Activated CD8-positive, alpha-beta T cell treated with anti-CD3 and anti-CD28 coated beads for 36 hours (primary cell): ENCODE measurements around the gene TMEM50A. TPM values are rescaled to one million over a fixed set of nuclear protein-coding genes. Genes with fewer than 3 reads are reported as not detected.
"Not testable (repeated sequence)": the region's sequence is repeated elsewhere in the genome, so short reads cannot be mapped to it uniquely, and the experiment has no call there.

Source experiments
- ATAC-seq: fragments of 200-7000 bp; cut with Tn5 transposase; one replicate; pipeline ENCODE4 v1.10.0; 2021; ENCODE audit warnings: mild to moderate bottlenecking, moderate library complexity
- CTCF ChIA-PET: fragments of 350-600 bp; sonication (Branson Sonifier 250); formaldehyde crosslinking; loops from one replicate; lab custom pipeline; 2021; ENCODE audit warnings: antibody characterized with exemption; lab: Charles Lee
- POLR2A ChIA-PET: fragments of 350-600 bp; sonication (Branson Sonifier 250); formaldehyde crosslinking; loops from one replicate; lab custom pipeline; 2021; ENCODE audit warnings: antibody characterized with exemption; lab: Charles Lee
- DNase-seq: peaks from one replicate; pipeline ENCODE4 v3.0.0-alpha.2; 2020
- H3K27ac Mint-ChIP-seq: one replicate; pipeline ENCODE4 v1.8.0; 2021; ENCODE audit warnings: mild to moderate bottlenecking, mixed read lengths
- H3K27me3 Mint-ChIP-seq: one replicate; pipeline ENCODE4 v1.8.0; 2021; ENCODE audit warnings: mixed read lengths
- H3K36me3 Mint-ChIP-seq: one replicate; pipeline ENCODE4 v1.8.0; 2021; ENCODE audit warnings: low read depth, mixed read lengths
- H3K4me1 Mint-ChIP-seq: one replicate; pipeline ENCODE4 v1.8.0; 2021; ENCODE audit warnings: low read depth, mixed read lengths
- H3K4me3 Mint-ChIP-seq: one replicate; pipeline ENCODE4 v1.8.0; 2021; ENCODE audit warnings: mild to moderate bottlenecking, moderate library complexity, mixed read lengths
- H3K9me3 Mint-ChIP-seq: one replicate; pipeline ENCODE4 v1.8.0; 2021; ENCODE audit warnings: mixed read lengths
- intact Hi-C: fragments of 100-400 bp; cut with micrococcal nuclease; formaldehyde crosslinking; loops from one replicate; pipeline ENCODE4 v1.10.0; 2022
- total RNA-seq, 2 experiments: library from RNA; stranded (reverse); gene quantifications; one replicate each; pipeline ENCODE4 v1.2.3, GENCODE V29; 2021
- TF ChIP-seq, protein P1 (sequence below): fragments of 200-600 bp; IDR thresholded peaks from one replicate; pipeline ENCODE4 v1.8.0; 2022; ENCODE audit warnings: antibody characterized with exemption, mild to moderate bottlenecking

Gene TMEM50A
- total RNA-seq: 10 to 100 TPM; 88.5 to 89.3 TPM

GRCh38 chr1:25338188-25338981 is at the start of gene TMEM50A:
TMEM50A (plus strand) TSS chr1:25338334; CDS start chr1:25340487, 2,153 bp downstream.
- ATAC-seq: peak; percentile 81
- TF ChIP-seq, protein P1, sequence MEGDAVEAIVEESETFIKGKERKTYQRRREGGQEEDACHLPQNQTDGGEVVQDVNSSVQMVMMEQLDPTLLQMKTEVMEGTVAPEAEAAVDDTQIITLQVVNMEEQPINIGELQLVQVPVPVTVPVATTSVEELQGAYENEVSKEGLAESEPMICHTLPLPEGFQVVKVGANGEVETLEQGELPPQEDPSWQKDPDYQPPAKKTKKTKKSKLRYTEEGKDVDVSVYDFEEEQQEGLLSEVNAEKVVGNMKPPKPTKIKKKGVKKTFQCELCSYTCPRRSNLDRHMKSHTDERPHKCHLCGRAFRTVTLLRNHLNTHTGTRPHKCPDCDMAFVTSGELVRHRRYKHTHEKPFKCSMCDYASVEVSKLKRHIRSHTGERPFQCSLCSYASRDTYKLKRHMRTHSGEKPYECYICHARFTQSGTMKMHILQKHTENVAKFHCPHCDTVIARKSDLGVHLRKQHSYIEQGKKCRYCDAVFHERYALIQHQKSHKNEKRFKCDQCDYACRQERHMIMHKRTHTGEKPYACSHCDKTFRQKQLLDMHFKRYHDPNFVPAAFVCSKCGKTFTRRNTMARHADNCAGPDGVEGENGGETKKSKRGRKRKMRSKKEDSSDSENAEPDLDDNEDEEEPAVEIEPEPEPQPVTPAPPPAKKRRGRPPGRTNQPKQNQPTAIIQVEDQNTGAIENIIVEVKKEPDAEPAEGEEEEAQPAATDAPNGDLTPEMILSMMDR: no peak
- Mint-ChIP-seq H3K36me3 (peaks cover 13% of the 10 kb centered on the region), H3K4me1 (peaks cover 32% of the 10 kb centered on the region), H3K27me3 (no peaks in the 10 kb centered on the region), H3K27ac (peak within 1 kb of the TSS; percentile 96), H3K9me3 (no peaks in the 10 kb centered on the region), H3K4me3 (peak within 1 kb of the TSS; percentile 93)
- POLR2A ChIA-PET: interaction anchor here (0.7 kb wide), 1 partner anchor 92 kb away, joined by 3 read pairs; no protein-coding TSS in a partner anchor
- CTCF ChIA-PET: interaction anchor here (2.0 kb wide), 1 partner anchor 98 kb away, joined by 4 read pairs; no protein-coding TSS in a partner anchor
- intact Hi-C loops: loop anchor here (5.0 kb wide), 1 partner anchor 91 kb away; the partner anchor contains the start of gene RSRP1
- peak; percentile 92 for DNase-seq

- H3K4me1 Mint-ChIP-seq, ATAC-seq, CTCF ChIA-PET, H3K27ac Mint-ChIP-seq, DNase-seq, H3K9me3 Mint-ChIP-seq, H3K4me3 Mint-ChIP-seq, POLR2A ChIA-PET, H3K36me3 Mint-ChIP-seq, H3K27me3 Mint-ChIP-seq: not testable (repeated sequence)
- intact Hi-C loops: loop anchor here (5.0 kb wide), 1 partner anchor 124 kb away; no protein-coding TSS in a partner anchor
These were observed 49.5 kb upstream of the TMEM50A start for GRCh38 chr1:25288573-25289101.

DNA sequence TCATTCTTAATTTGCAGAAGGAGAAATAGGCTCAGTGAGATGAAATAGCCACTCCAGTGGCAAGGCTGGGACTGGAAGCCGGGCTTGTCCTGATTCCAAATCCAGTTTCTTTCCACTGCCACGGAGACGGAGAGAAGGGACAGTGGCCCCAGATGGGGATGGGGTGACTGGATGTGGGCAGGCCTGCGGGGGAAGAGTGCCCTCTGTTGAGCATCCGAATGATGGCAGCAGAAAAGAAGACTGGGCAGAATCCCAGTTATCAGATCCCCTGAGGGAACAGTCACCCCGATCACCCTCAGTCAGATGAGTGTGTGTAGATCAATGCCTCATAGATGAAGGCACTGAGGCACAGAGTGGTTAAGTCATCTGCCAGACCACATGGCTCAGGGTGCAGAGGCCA is 48.1 kb upstream of the TMEM50A start:
- H3K4me3 Mint-ChIP-seq, H3K4me1 Mint-ChIP-seq, POLR2A ChIA-PET, H3K27ac Mint-ChIP-seq, H3K27me3 Mint-ChIP-seq, CTCF ChIA-PET, H3K9me3 Mint-ChIP-seq, H3K36me3 Mint-ChIP-seq, DNase-seq, intact Hi-C loops: not testable (repeated sequence)
- ATAC-seq: peak; percentile 75
- TF ChIP-seq, protein P1: peak; percentile 35

DNA sequence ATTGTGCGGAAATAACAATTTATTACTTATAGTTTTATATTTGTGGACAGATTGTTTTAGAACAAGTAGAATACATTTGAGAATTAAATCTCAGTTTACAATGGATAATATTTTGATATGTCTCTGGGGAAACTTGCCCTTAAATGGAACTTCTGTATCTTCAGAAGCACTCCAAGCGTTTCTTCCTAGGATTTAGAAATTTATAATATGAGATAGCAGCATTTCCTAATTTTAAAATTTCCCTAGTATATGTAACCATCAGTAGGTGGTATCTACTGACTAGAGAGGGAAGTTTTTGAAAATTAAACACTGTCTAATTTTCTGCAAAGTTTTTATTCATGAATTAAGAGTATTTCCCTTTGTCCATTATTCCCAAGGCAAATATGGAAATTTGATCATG is 44.7 kb upstream of the TMEM50A start:
- H3K27me3 Mint-ChIP-seq, H3K9me3 Mint-ChIP-seq, POLR2A ChIA-PET, H3K4me3 Mint-ChIP-seq, intact Hi-C loops, CTCF ChIA-PET, H3K4me1 Mint-ChIP-seq, ATAC-seq, DNase-seq, H3K36me3 Mint-ChIP-seq, H3K27ac Mint-ChIP-seq: not testable (repeated sequence)

DNA sequence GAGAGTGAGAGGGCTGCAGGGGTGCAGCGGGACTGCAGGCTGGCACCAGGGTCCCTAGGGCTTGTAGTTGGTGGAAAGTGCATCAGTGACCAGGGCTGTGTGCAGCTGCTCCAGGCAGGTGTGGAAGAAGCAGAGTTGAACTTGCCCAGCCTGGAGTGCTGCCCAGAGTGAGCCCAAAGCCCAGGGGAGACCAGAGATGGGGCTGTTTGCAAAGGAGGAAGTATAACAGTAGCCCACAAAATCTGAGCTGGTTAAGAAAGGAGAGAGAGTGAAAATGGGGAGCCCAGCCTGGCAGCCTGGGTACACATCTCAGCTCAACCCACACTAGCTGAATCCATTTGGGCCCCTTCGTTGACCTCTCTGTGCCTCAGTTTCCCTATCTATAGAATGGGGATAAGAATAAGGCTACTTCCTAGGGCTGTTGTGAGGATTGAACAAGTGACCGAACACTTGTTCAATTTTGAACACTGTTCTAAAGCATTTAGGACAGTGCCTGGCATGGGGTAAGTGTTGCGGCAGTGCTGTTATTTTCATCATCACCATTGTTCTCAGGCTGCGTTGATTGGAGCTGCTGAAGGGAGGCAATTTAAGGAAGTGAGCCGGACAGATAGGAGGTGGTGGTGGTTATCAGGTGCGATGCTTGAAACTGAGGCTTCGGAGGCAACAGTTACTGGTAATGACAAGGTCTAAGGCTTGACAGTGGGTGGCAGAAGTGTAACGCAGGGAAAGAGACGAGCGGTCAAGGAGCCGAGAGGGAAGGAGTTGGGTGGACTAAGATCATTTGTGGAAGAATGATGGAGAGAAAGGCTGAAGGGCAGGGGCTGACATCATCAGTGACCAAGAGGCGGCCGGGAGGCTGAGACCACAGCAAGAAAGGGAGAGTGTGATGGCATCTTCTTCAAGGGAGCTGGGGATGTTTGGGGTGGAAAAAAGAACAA is 43.0 kb upstream of the TMEM50A start:
- intact Hi-C loops, H3K36me3 Mint-ChIP-seq, H3K4me3 Mint-ChIP-seq, ATAC-seq, H3K27me3 Mint-ChIP-seq, CTCF ChIA-PET, POLR2A ChIA-PET, H3K27ac Mint-ChIP-seq, H3K4me1 Mint-ChIP-seq, H3K9me3 Mint-ChIP-seq, DNase-seq: not testable (repeated sequence)

GRCh38 chr1:25296501-25296900 is 41.6 kb upstream of the TMEM50A start:
- CTCF ChIA-PET, H3K4me1 Mint-ChIP-seq, H3K36me3 Mint-ChIP-seq, H3K27ac Mint-ChIP-seq, H3K9me3 Mint-ChIP-seq, H3K27me3 Mint-ChIP-seq, intact Hi-C loops, H3K4me3 Mint-ChIP-seq, POLR2A ChIA-PET: not testable (repeated sequence)
- ATAC-seq (peak; percentile 61), DNase-seq (peak; percentile 36)

GRCh38 chr1:25300729-25301128 is 37.4 kb upstream of the TMEM50A start:
- ATAC-seq, H3K9me3 Mint-ChIP-seq, H3K36me3 Mint-ChIP-seq, H3K4me1 Mint-ChIP-seq, intact Hi-C loops, DNase-seq, H3K4me3 Mint-ChIP-seq, CTCF ChIA-PET, H3K27ac Mint-ChIP-seq, H3K27me3 Mint-ChIP-seq, POLR2A ChIA-PET: not testable (repeated sequence)

DNA sequence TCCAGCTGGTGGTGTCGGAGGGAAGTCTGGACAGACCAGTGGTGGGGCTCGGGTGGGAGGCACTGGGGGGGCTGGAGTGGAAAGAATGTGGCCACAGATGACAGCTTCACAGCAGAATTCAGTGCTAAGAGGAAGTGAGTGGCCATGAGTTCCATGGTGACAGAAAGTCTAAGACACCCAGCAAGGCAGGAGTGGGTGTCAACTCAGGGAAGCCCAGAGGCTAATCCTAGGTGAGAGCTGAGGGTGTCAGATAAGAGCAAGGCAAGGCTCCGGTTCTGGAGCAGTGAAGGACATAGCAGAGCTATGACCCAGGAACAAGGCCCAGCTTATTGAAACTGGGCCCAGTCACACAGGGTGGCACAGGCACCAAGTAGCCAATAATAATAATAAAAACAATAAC is 35.8 kb upstream of the TMEM50A start:
- CTCF ChIA-PET, H3K36me3 Mint-ChIP-seq, H3K4me3 Mint-ChIP-seq, H3K27me3 Mint-ChIP-seq, ATAC-seq, H3K4me1 Mint-ChIP-seq, intact Hi-C loops, POLR2A ChIA-PET, DNase-seq, H3K9me3 Mint-ChIP-seq: not testable (repeated sequence)
- peak overlapping the region; percentile 58 for H3K27ac Mint-ChIP-seq

DNA sequence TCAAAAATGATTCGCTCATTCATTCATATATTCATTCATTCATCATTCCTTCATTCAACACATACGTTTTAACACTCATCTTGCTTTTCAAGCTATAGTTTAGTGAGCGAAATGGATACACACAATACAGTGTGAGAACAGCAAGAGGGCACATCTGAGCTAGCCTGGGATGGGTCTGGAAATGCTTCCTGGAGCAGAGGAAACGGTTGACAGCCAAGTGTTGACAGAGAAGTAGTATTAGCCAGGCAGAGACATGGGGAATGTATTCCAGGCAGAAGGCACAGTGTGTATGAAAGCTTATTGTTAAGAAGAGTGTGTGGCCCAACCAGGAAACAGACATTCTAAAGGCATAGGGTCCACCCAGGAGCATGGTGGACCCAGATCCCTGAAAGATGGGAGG is 33.2 kb upstream of the TMEM50A start:
- H3K27me3 Mint-ChIP-seq, DNase-seq, H3K27ac Mint-ChIP-seq: not testable (repeated sequence)

More for the DNA sequence above, 33.2 kb upstream of the TMEM50A start:
- ATAC-seq, H3K4me1 Mint-ChIP-seq, H3K9me3 Mint-ChIP-seq, intact Hi-C loops, CTCF ChIA-PET, H3K4me3 Mint-ChIP-seq, H3K36me3 Mint-ChIP-seq: not testable (repeated sequence)
- POLR2A ChIA-PET: interaction anchor here (0.9 kb wide), 1 partner anchor 72 kb away, joined by 5 read pairs; the partner anchor contains the start of gene SYF2
